DND-41 (cell line): ENCODE data around the gene FREM2.

Source experiments
- CTCF ChIP-seq: IDR thresholded peaks from 2 replicates; pipeline ENCODE4 v1.5.1; 2012; ENCODE audit warnings: borderline replicate concordance, low read length, moderate library complexity, mild to moderate bottlenecking; ENCODE audit not compliant: poor library complexity, severe bottlenecking; ENCODE audit errors: extremely low read depth
- EZH2 ChIP-seq: IDR thresholded peaks from 3 replicates; pipeline ENCODE4 v1.6.1; 2012; ENCODE audit warnings: borderline replicate concordance, low read depth, mild to moderate bottlenecking, moderate library complexity, low read length, inconsistent platforms; ENCODE audit not compliant: severe bottlenecking

GRCh38 chr13:38702669-38703068 lies 15.8 kb downstream of the FREM2 start:
- no peak for TF ChIP-seq CTCF
- TF ChIP-seq EZH2, result no peak
